BJ (cell line): ENCODE results near the gene ZNF423. TPM values are rescaled to one million over a fixed set of nuclear protein-coding genes. Genes with fewer than 3 reads are reported as not detected.

Source experiments
- CTCF ChIA-PET: fragments of 350-600 bp; formaldehyde crosslinking; extraction: SDS; loops from one replicate; lab custom pipeline; 2021; ENCODE audit warnings: antibody characterized with exemption, inconsistent platforms; lab: Yijun Ruan, JAX
- POLR2A ChIA-PET: fragments of 300-600 bp; sonication (Branson Sonifier 250); formaldehyde crosslinking; extraction: SDS; loops from one replicate; lab custom pipeline; 2021; ENCODE audit warnings: antibody characterized with exemption; lab: Charles Lee
- DNase-seq: peaks from one replicate; pipeline ENCODE4 v3.0.0-alpha.2; 2011; ENCODE audit warnings: low read depth
- H3K27me3 ChIP-seq: 2 replicates; pipeline ENCODE4 v1.6.0; 2011; ENCODE audit warnings: low read length; ENCODE audit not compliant: control insufficient read depth, insufficient read depth
- H3K36me3 ChIP-seq: 2 replicates; pipeline ENCODE4 v1.5.1; 2011; ENCODE audit warnings: low read length; ENCODE audit not compliant: control insufficient read depth, insufficient read depth
- H3K4me3 ChIP-seq: 2 replicates; pipeline ENCODE4 v1.5.1; 2011; ENCODE audit warnings: low read depth, mild to moderate bottlenecking, control low read depth, low read length
- CTCF ChIP-seq: IDR thresholded peaks from 2 replicates; pipeline ENCODE4 v1.5.1; 2011; ENCODE audit warnings: low read depth, mild to moderate bottlenecking, control low read depth, inconsistent platforms, low read length, moderate library complexity; ENCODE audit not compliant: insufficient read depth
- polyA plus RNA-seq: library from polyadenylated mRNA; depleted of rRNA; stranded (reverse); fragments of >200 nt; gene quantifications from 2 replicates; pipeline ENCODE4 v1.2.3, GENCODE V29; 2011

ZNF423 gene
- polyA plus RNA-seq, 1 experiment = 0.22 TPM

GRCh38 chr16:49821614-49822282, 34.2 kb downstream of the ZNF423 start:
- DNase-seq = no peak
- Histone ChIP-seq H3K4me3 (no peak overlapping the region), H3K36me3 (no peaks in the 10 kb centered on the region), H3K27me3 (no peaks in the 10 kb centered on the region; the same call in 1 of the 2 replicates)
- ChIA-PET POLR2A (no interaction called here), CTCF (no interaction called here)
- TF ChIP-seq CTCF = no peak

- CTCF ChIA-PET = no interaction called here
- no peak for DNase-seq
- H3K4me3 ChIP-seq = no peak overlapping the region
- H3K36me3 ChIP-seq = no peaks in the 10 kb centered on the region
- H3K27me3 ChIP-seq = no peaks in the 10 kb centered on the region; the same call in 1 of the 2 replicates
- no peak for TF ChIP-seq CTCF
- POLR2A ChIA-PET = no interaction called here
Measured at GRCh38 chr16:49821156-49821555, 34.8 kb downstream of the ZNF423 start.

- no peak for TF ChIP-seq CTCF
- ChIA-PET CTCF (interaction anchor here (1.2 kb wide), 1 partner anchor 19 kb away, joined by 4 read pairs; no protein-coding TSS in a partner anchor), POLR2A (no interaction called here)
- Histone ChIP-seq H3K27me3 (no peaks in the 10 kb centered on the region), H3K36me3 (no peaks in the 10 kb centered on the region), H3K4me3 (no peak overlapping the region)
- DNase-seq = no peak
Measured at GRCh38 chr16:49817754-49818507, 38.0 kb downstream of the ZNF423 start.

- POLR2A ChIA-PET = no interaction called here
- no peak overlapping the region for H3K4me3 ChIP-seq
- CTCF ChIA-PET = no interaction called here
- no peak for DNase-seq
- TF ChIP-seq CTCF = no peak
- no peaks in the 10 kb centered on the region for H3K36me3 ChIP-seq
- H3K27me3 ChIP-seq = no peaks in the 10 kb centered on the region
Measured at GRCh38 chr16:49816875-49817274, 39.0 kb downstream of the ZNF423 start.

- no peak for DNase-seq
- Histone ChIP-seq H3K27me3 (no peaks in the 10 kb centered on the region; the same call in 1 of the 2 replicates), H3K4me3 (no peak overlapping the region), H3K36me3 (no peaks in the 10 kb centered on the region)
- TF ChIP-seq CTCF = no peak
- CTCF ChIA-PET = interaction anchor here (0.6 kb wide), 1 partner anchor 15 kb away, joined by 3 read pairs; no protein-coding TSS in a partner anchor
- POLR2A ChIA-PET = no interaction called here
Measured at GRCh38 chr16:49811644-49812334, 44.1 kb downstream of the ZNF423 start.
